Esophagus squamous epithelium (tissue), 4 donors: Measurements from ENCODE around the gene PRTG.

ENCODE experiments used
- POLR2A ChIP-seq, 4 donors: fragments of 450-650 bp; IDR thresholded peaks; one replicate each; pipeline ENCODE4 v1.6.1; 2017; ENCODE audit warnings: antibody characterized with exemption in 4 of 4, mild to moderate bottlenecking in 4 of 4, moderate library complexity in 3 of 4
- TF ChIP-seq, protein P1 (sequence below), 6 experiments: fragments of 450-650 bp in 4 of 6; fragments of 200-600 bp in 2 of 6; sonication (generic) in 2 of 6; IDR thresholded peaks; one replicate each; pipeline ENCODE4 v1.5.1; 2016 to 2019; ENCODE audit warnings: antibody characterized with exemption in 6 of 6, mild to moderate bottlenecking in 4 of 6, moderate library complexity in 4 of 6

GRCh38 chr15:55782901-55783300 is 39.9 kb upstream of the PRTG start:
- TF ChIP-seq, protein P1, sequence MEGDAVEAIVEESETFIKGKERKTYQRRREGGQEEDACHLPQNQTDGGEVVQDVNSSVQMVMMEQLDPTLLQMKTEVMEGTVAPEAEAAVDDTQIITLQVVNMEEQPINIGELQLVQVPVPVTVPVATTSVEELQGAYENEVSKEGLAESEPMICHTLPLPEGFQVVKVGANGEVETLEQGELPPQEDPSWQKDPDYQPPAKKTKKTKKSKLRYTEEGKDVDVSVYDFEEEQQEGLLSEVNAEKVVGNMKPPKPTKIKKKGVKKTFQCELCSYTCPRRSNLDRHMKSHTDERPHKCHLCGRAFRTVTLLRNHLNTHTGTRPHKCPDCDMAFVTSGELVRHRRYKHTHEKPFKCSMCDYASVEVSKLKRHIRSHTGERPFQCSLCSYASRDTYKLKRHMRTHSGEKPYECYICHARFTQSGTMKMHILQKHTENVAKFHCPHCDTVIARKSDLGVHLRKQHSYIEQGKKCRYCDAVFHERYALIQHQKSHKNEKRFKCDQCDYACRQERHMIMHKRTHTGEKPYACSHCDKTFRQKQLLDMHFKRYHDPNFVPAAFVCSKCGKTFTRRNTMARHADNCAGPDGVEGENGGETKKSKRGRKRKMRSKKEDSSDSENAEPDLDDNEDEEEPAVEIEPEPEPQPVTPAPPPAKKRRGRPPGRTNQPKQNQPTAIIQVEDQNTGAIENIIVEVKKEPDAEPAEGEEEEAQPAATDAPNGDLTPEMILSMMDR (IDR thresholded peaks at IDR 0.05): no peak
- TF ChIP-seq POLR2A (IDR thresholded peaks at IDR 0.05): no peak
